Common myeloid progenitor, CD34-positive (primary cell): Measurements from ENCODE around the gene ZPR1.
A peak's percentile ranks its signal among the peaks of the same experiment; 100 is the strongest.
"Not testable (repeated sequence)": the region's sequence is repeated elsewhere in the genome, so short reads cannot be mapped to it uniquely, and the experiment has no call there.

Experiments used
- CTCF ChIA-PET: fragments of 350-600 bp; sonication (Branson Sonifier 250); formaldehyde crosslinking; loops from one replicate; lab custom pipeline; 2021; ENCODE audit warnings: antibody characterized with exemption; lab: Charles Lee
- POLR2A ChIA-PET: fragments of 350-600 bp; sonication (Branson Sonifier 250); formaldehyde crosslinking; loops from one replicate; lab custom pipeline; 2021; ENCODE audit warnings: antibody characterized with exemption; lab: Charles Lee
- DNase-seq, 3 donors: peaks; one replicate each; pipeline versions ENCODE4 v3.0.0 to v3.0.0-alpha.2; 2013
- H3K27ac ChIP-seq, 2 experiments: 1 replicate in 1 of 2; 2 replicates in 1 of 2; pipeline ENCODE4 v1.7.0; 2013; ENCODE audit warnings: inconsistent platforms in 2 of 2, low read length in 2 of 2, mild to moderate bottlenecking in 2 of 2, low read depth in 1 of 2, moderate library complexity in 1 of 2; ENCODE audit not compliant: severe bottlenecking in 2 of 2, insufficient read depth in 1 of 2, poor library complexity in 1 of 2
- H3K27me3 ChIP-seq, 5 experiments: replicated peaks in 2 of 5; 1 replicate in 3 of 5; 2 replicates in 2 of 5; pipeline versions ENCODE4 v1.6.1 to v1.7.0; 2013; ENCODE audit warnings: low read length in 4 of 5, mild to moderate bottlenecking in 2 of 5, moderate library complexity in 2 of 5, inconsistent platforms in 1 of 5; ENCODE audit not compliant: insufficient read depth in 5 of 5, control insufficient read depth in 4 of 5
- H3K36me3 ChIP-seq, 4 experiments: 1 replicate in 2 of 4; 2 replicates in 2 of 4; pipeline versions ENCODE4 v1.6.1 to v1.7.0; 2013; ENCODE audit warnings: low read length in 3 of 4, control low read depth in 1 of 4, mild to moderate bottlenecking in 1 of 4; ENCODE audit not compliant: control insufficient read depth in 4 of 4, insufficient read depth in 4 of 4
- H3K4me1 ChIP-seq, 4 experiments: 1 replicate in 3 of 4; 2 replicates in 1 of 4; pipeline versions ENCODE4 v1.6.1 to v1.7.1; 2013; ENCODE audit warnings: low read length in 3 of 4, mild to moderate bottlenecking in 3 of 4, control low read depth in 1 of 4, inconsistent platforms in 1 of 4, moderate library complexity in 1 of 4; ENCODE audit not compliant: control insufficient read depth in 4 of 4, insufficient read depth in 4 of 4; ENCODE audit errors: control extremely low read depth in 1 of 4
- H3K4me3 ChIP-seq, 7 experiments: 1 replicate in 4 of 7; 2 replicates in 3 of 7; pipeline versions ENCODE4 v1.5.1 to v1.7.0; 2013; ENCODE audit warnings: mild to moderate bottlenecking in 7 of 7, low read length in 6 of 7, moderate library complexity in 6 of 7, inconsistent platforms in 2 of 7, low read depth in 2 of 7, control low read depth in 1 of 7; ENCODE audit not compliant: insufficient read depth in 4 of 7, control insufficient read depth in 1 of 7; ENCODE audit errors: extremely low read depth in 1 of 7
- H3K9me3 ChIP-seq, 5 experiments: 1 replicate in 4 of 5; 2 replicates in 1 of 5; pipeline versions ENCODE4 v1.6.1 to v1.7.1; 2013; ENCODE audit warnings: low read length in 4 of 5, mild to moderate bottlenecking in 2 of 5, inconsistent platforms in 1 of 5, low read depth in 1 of 5, moderate library complexity in 1 of 5; ENCODE audit not compliant: control insufficient read depth in 4 of 5, insufficient read depth in 2 of 5; ENCODE audit errors: control extremely low read depth in 1 of 5
- WGBS: methylation state at CpG from one replicate; pipeline ENCODE4 v1.1.5; 2013; ENCODE audit not compliant: insufficient coverage; 5-methylcytosine and 5-hydroxymethylcytosine counted together

The ZPR1 gene

GRCh38 chr11:116762132-116762531, 25.7 kb downstream of the ZPR1 start:
- no peak for DNase-seq
- Histone ChIP-seq H3K27me3 (no peaks in the 10 kb centered on the region), H3K4me1 (no peaks in the 10 kb centered on the region), H3K4me3 (no peak overlapping the region), H3K27ac (no peak overlapping the region), H3K9me3 (peaks cover 0 to 1% (median 0%) of the 10 kb centered on the region in 5 experiments), H3K36me3 (peaks cover 34 to 73% (median 54%) of the 10 kb centered on the region in 4 experiments)
- WGBS = 100% methylated on average over 1 of the region's 2 CpGs
- POLR2A ChIA-PET = no interaction called here
- CTCF ChIA-PET = interaction anchor here (1.1 to 1.2 kb wide), 2 partner anchors 19 to 28 kb away, joined by 4 to 5 read pairs; no protein-coding TSS in a partner anchor

GRCh38 chr11:116756044-116756443, 31.8 kb downstream of the ZPR1 start:
- DNase-seq, H3K4me1 ChIP-seq, H3K9me3 ChIP-seq, POLR2A ChIA-PET, H3K4me3 ChIP-seq, H3K27ac ChIP-seq, H3K27me3 ChIP-seq: not testable (repeated sequence)
- peaks cover 25 to 80% (median 58%) of the 10 kb centered on the region in 4 experiments for H3K36me3 ChIP-seq
- WGBS = 97% methylated on average over 8 of the region's 8 CpGs
- CTCF ChIA-PET = interaction anchor here (2.0 kb wide), 1 partner anchor 18 kb away, joined by 5 read pairs; no protein-coding TSS in a partner anchor

GRCh38 chr11:116750070-116750718, 37.6 kb downstream of the ZPR1 start:
- WGBS = 94% methylated on average over 2 of the region's 2 CpGs
- no peak overlapping the region for H3K4me3 ChIP-seq
- POLR2A ChIA-PET = no interaction called here
- CTCF ChIA-PET = interaction anchor here (1.0 to 1.8 kb wide), 7 partner anchors 7 to 103 kb away, joined by 3 to 5 read pairs (median 4); no protein-coding TSS in a partner anchor
- no peaks in the 10 kb centered on the region for H3K27me3 ChIP-seq
- H3K36me3 ChIP-seq = peaks cover 23 to 75% (median 58%) of the 10 kb centered on the region in 4 experiments
- no peak for DNase-seq
- no peaks in the 10 kb centered on the region for H3K4me1 ChIP-seq
- no peak overlapping the region for H3K27ac ChIP-seq
- H3K9me3 ChIP-seq = no peaks in the 10 kb centered on the region

GRCh38 chr11:116742104-116742503, 45.7 kb downstream of the ZPR1 start:
- Histone ChIP-seq H3K4me3 (no peak overlapping the region), H3K9me3 (no peaks in the 10 kb centered on the region), H3K4me1 (peaks cover 0 to 10% (median 3%) of the 10 kb centered on the region in 4 experiments), H3K27ac (no peak overlapping the region), H3K36me3 (peaks cover 0 to 20% (median 9%) of the 10 kb centered on the region in 4 experiments), H3K27me3 (no peaks in the 10 kb centered on the region)
- no peak for DNase-seq
- ChIA-PET POLR2A (interaction anchor here (0.6 to 1.7 kb wide), 2 partner anchors 9 to 473 kb away, joined by 3 to 5 read pairs; no protein-coding TSS in a partner anchor), CTCF (interaction anchor here (0.7 to 4.8 kb wide), 6 partner anchors 9 to 485 kb away, joined by 3 to 60 read pairs (median 6); no protein-coding TSS in a partner anchor)
- WGBS = 95% methylated on average over 5 of the region's 6 CpGs

- Histone ChIP-seq H3K4me1 (peaks cover 0 to 10% (median 3%) of the 10 kb centered on the region in 4 experiments), H3K9me3 (no peaks in the 10 kb centered on the region), H3K4me3 (no peak overlapping the region), H3K27ac (no peak overlapping the region), H3K27me3 (no peaks in the 10 kb centered on the region), H3K36me3 (peaks cover 0 to 9% (median 0%) of the 10 kb centered on the region in 4 experiments)
- DNase-seq = no peak
- ChIA-PET CTCF (interaction anchor here (0.9 to 4.8 kb wide), 6 partner anchors 7 to 95 kb away, joined by 3 to 60 read pairs (median 4); no protein-coding TSS in a partner anchor), POLR2A (no interaction called here)
- WGBS = 65% methylated on average over 3 of the region's 4 CpGs
These were observed 47.1 kb downstream of the ZPR1 start for GRCh38 chr11:116740741-116741140.

- H3K9me3 ChIP-seq = no peaks in the 10 kb centered on the region
- ChIA-PET CTCF (interaction anchor here (1.7 kb wide), 1 partner anchor 16 kb away, joined by 5 read pairs; no protein-coding TSS in a partner anchor), POLR2A (interaction anchor here (1.0 kb wide), 1 partner anchor 10 kb away, joined by 4 read pairs; no protein-coding TSS in a partner anchor)
- DNase-seq = no peak
- no peaks in the 10 kb centered on the region for H3K36me3 ChIP-seq
- WGBS = 67% methylated on average over 1 of the region's 2 CpGs
- no peak overlapping the region for H3K27ac ChIP-seq
- no peaks in the 10 kb centered on the region for H3K27me3 ChIP-seq
- H3K4me3 ChIP-seq = no peak overlapping the region
- peaks cover 0 to 15% (median 9%) of the 10 kb centered on the region in 4 experiments for H3K4me1 ChIP-seq
These were observed 48.8 kb downstream of the ZPR1 start for GRCh38 chr11:116738975-116739374.

GRCh38 chr11:116736763-116737162, 51.1 kb downstream of the ZPR1 start:
- POLR2A ChIA-PET = no interaction called here
- 100% methylated on average over 1 of the region's 3 CpGs for WGBS
- Histone ChIP-seq H3K4me3 (no peak overlapping the region), H3K27me3 (no peaks in the 10 kb centered on the region), H3K4me1 (peaks cover 0 to 27% (median 21%) of the 10 kb centered on the region in 4 experiments), H3K36me3 (no peaks in the 10 kb centered on the region), H3K9me3 (no peaks in the 10 kb centered on the region), H3K27ac (no peak overlapping the region)
- peak in 2 of 3 donors; percentile 44 to 60 for DNase-seq
- CTCF ChIA-PET = interaction anchor here (0.6 to 1.8 kb wide), 3 partner anchors 99 to 490 kb away, joined by 3 to 4 read pairs (median 3); no protein-coding TSS in a partner anchor
